ENCODE measurements around the gene CCDC57. TPM values are rescaled to one million over a fixed set of nuclear protein-coding genes. Genes with fewer than 3 reads are reported as not detected.

CCDC57 gene
- total and polyA plus RNA-seq, 4 donors = 5.4 to 19.1 (median 11.7) TPM

DNA sequence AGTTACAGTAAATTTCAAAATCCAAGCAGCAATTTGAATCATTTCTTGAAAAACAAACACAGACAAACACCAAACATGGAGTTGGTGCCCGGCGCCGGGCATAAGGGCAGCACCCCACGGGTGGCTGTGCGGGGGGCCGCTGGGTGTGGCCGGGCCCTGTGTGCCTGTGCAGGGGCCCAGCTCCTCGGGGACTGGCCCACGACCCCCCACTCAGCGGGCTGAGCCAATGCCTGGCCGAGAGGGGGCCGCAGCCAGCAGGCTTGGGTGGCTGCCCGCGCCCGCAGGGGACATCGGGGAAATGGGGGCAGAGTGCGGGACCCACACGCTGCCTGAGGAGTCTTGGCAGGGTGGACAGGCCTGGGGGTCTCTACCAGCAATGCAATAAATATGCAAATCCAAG lies 134.2 kb downstream of the CCDC57 start:
- no peaks in the 10 kb centered on the region for H3K9me3 ChIP-seq (ENCODE audit: control insufficient read depth in 4 of 4, low read length in 3 of 4)
- no peak for TF ChIP-seq ATF3 (IDR thresholded peaks at IDR 0.05)
- TF ChIP-seq, protein P1, sequence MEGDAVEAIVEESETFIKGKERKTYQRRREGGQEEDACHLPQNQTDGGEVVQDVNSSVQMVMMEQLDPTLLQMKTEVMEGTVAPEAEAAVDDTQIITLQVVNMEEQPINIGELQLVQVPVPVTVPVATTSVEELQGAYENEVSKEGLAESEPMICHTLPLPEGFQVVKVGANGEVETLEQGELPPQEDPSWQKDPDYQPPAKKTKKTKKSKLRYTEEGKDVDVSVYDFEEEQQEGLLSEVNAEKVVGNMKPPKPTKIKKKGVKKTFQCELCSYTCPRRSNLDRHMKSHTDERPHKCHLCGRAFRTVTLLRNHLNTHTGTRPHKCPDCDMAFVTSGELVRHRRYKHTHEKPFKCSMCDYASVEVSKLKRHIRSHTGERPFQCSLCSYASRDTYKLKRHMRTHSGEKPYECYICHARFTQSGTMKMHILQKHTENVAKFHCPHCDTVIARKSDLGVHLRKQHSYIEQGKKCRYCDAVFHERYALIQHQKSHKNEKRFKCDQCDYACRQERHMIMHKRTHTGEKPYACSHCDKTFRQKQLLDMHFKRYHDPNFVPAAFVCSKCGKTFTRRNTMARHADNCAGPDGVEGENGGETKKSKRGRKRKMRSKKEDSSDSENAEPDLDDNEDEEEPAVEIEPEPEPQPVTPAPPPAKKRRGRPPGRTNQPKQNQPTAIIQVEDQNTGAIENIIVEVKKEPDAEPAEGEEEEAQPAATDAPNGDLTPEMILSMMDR (IDR thresholded peaks at IDR 0.05; ENCODE audit: low read depth, low read length, missing input control) = no peak
- TF ChIP-seq REST (IDR thresholded peaks at IDR 0.05) = no peak
- no peak for TF ChIP-seq GABPA (IDR thresholded peaks at IDR 0.05 in 1 of 2, conservative IDR thresholded peaks at IDR 0.05 in 1 of 2)
- H3K36me3 ChIP-seq (ENCODE audit: control insufficient read depth in 4 of 4, insufficient read depth in 3 of 4, low read depth in 1 of 4, low read length in 3 of 4) = peaks cover 24 to 37% (median 37%) of the 10 kb centered on the region in 4 donors
- no peak for DNase-seq (ENCODE audit: low spot score)
- H3K27me3 ChIP-seq (ENCODE audit: control insufficient read depth in 4 of 4, insufficient read depth in 4 of 4, low read length in 3 of 4) = no peaks in the 10 kb centered on the region
- WGBS = 91% methylated on average over 18 of the region's 18 CpGs
- no peak overlapping the region for H3K27ac ChIP-seq (ENCODE audit: low read depth in 1 of 2, low read length in 2 of 2)
- H3K4me1 ChIP-seq (ENCODE audit: control insufficient read depth in 4 of 4, insufficient read depth in 4 of 4, low read length in 3 of 4) = peaks cover 0 to 7% (median 3%) of the 10 kb centered on the region in 4 donors
- H3K4me3 ChIP-seq (ENCODE audit: low read depth in 1 of 3, low read length in 3 of 3) = no peak overlapping the region
- H3K9ac ChIP-seq (ENCODE audit: low read depth in 1 of 2, low read length in 2 of 2) = no peak overlapping the region

DNA sequence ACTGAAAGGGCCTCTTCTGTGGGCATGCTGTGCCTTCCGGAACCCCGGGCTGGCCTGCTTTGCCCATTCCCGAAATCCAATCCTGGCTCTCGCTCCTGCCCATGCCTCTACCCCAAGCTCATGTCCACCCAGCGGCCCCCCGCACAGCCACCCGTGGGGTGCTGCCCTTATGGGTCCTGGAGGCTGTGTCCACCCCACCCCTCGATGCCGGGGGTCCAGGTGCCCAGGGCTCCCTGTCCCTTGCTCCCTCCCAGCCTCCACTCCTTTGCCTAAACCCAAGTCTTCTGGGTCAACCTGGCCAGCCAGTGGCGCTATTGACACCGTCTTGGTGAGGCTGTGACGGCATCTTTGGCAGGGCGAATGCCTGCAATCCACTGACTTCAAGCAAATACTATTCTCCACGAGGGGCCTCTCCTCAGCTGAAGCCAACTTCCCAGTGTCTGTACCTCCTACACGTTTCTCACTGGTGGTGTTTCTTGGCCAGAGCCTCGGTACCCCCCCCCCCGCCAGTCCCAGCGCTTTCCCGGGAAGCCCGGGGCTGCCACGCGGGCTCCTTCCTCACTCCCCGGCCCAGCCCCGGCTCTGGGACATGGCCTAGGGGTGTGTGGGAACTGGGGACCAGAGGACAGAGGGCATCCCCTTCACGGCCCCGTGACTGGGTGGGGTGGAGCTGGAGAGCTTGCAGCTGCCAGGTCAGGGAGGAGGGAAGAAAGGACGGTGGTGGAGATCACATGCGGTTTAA lies 134.9 kb downstream of the CCDC57 start:
- no peak for DNase-seq (ENCODE audit: low spot score)
- H3K4me3 ChIP-seq (ENCODE audit: low read depth in 1 of 3, low read length in 3 of 3) = no peak overlapping the region
- peaks cover 0 to 7% (median 2%) of the 10 kb centered on the region in 4 donors for H3K4me1 ChIP-seq (ENCODE audit: control insufficient read depth in 4 of 4, insufficient read depth in 4 of 4, low read length in 3 of 4)
- peaks cover 19 to 31% (median 30%) of the 10 kb centered on the region in 4 donors for H3K36me3 ChIP-seq (ENCODE audit: control insufficient read depth in 4 of 4, insufficient read depth in 3 of 4, low read depth in 1 of 4, low read length in 3 of 4)
- H3K9ac ChIP-seq (ENCODE audit: low read depth in 1 of 2, low read length in 2 of 2) = no peak overlapping the region
- TF ChIP-seq FOXA2 (IDR thresholded peaks at IDR 0.05) (no peak), SP1 (IDR thresholded peaks at IDR 0.05) (no peak), YY1 (IDR thresholded peaks at IDR 0.05) (no peak), REST (IDR thresholded peaks at IDR 0.05) (no peak), ZBTB33 (IDR thresholded peaks at IDR 0.05) (no peak), ATF3 (IDR thresholded peaks at IDR 0.05) (no peak), NR2F2 (IDR thresholded peaks at IDR 0.05) (no peak), GABPA (IDR thresholded peaks at IDR 0.05 in 1 of 2, conservative IDR thresholded peaks at IDR 0.05 in 1 of 2) (no peak), EGR1 (IDR thresholded peaks at IDR 0.05; ENCODE audit: low read depth in 2 of 2) (no peak), HNF4A (conservative IDR thresholded peaks at IDR 0.05) (no peak), RAD21 (IDR thresholded peaks at IDR 0.05) (no peak)
- TF ChIP-seq, protein P1 (IDR thresholded peaks at IDR 0.05; ENCODE audit: low read depth, low read length, missing input control) = no peak
- TF ChIP-seq, protein P2, sequence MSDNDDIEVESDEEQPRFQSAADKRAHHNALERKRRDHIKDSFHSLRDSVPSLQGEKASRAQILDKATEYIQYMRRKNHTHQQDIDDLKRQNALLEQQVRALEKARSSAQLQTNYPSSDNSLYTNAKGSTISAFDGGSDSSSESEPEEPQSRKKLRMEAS (IDR thresholded peaks at IDR 0.05) = no peak
- no peak overlapping the region for H3K27ac ChIP-seq (ENCODE audit: low read depth in 1 of 2, low read length in 2 of 2)
- no peaks in the 10 kb centered on the region for H3K9me3 ChIP-seq (ENCODE audit: control insufficient read depth in 4 of 4, low read length in 3 of 4)
- 59% methylated on average over 28 of the region's 28 CpGs for WGBS
- no peaks in the 10 kb centered on the region for H3K27me3 ChIP-seq (ENCODE audit: control insufficient read depth in 4 of 4, insufficient read depth in 4 of 4, low read length in 3 of 4)

Data from liver (tissue), 9 donors.